Measurements from ENCODE around the gene OR6C65. TPM values are rescaled to one million over a fixed set of nuclear protein-coding genes. Genes with fewer than 3 reads are reported as not detected.
A peak's percentile ranks its signal among the peaks of the same experiment; 100 is the strongest.
"Not testable (repeated sequence)": the region's sequence is repeated elsewhere in the genome, so short reads cannot be mapped to it uniquely, and the experiment has no call there.

The OR6C65 gene
- total and polyA plus RNA-seq, 9 donors, result not detected

DNA sequence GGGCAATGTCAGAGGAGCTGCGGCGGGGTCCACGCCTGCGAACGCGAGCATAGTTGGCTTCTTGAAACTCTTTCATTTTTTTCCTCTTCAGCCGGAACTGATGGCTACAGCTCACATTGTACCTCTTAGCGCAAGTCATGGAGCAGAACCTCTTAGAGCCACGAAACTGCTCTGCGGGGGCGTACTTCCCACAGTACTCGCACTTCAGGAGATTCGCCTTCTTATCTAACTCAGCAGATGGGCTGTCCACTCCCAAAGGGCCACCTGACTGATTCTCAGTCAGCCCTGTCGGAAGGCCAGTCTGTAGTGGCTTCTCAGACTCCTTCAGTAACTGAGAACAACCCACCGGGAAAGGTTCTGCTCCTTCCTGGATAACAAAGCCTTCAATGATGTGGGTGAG is 11.8 kb downstream of the OR6C65 start:
- not testable (repeated sequence) for H3K36me3 ChIP-seq (ENCODE audit: control insufficient read depth, insufficient read depth, low read length); DNase-seq; H3K4me3 ChIP-seq (ENCODE audit: low read length); H3K4me1 ChIP-seq (ENCODE audit: control insufficient read depth, insufficient read depth, low read length); H3K27ac ChIP-seq (ENCODE audit: low read length); H3K9me3 ChIP-seq (replicated peaks; ENCODE audit: control insufficient read depth, low read depth, low read length); H3K27me3 ChIP-seq (ENCODE audit: control insufficient read depth, insufficient read depth, low read length)
- WGBS (ENCODE audit: insufficient coverage), result 94% methylated on average over 6 of the region's 15 CpGs

DNA sequence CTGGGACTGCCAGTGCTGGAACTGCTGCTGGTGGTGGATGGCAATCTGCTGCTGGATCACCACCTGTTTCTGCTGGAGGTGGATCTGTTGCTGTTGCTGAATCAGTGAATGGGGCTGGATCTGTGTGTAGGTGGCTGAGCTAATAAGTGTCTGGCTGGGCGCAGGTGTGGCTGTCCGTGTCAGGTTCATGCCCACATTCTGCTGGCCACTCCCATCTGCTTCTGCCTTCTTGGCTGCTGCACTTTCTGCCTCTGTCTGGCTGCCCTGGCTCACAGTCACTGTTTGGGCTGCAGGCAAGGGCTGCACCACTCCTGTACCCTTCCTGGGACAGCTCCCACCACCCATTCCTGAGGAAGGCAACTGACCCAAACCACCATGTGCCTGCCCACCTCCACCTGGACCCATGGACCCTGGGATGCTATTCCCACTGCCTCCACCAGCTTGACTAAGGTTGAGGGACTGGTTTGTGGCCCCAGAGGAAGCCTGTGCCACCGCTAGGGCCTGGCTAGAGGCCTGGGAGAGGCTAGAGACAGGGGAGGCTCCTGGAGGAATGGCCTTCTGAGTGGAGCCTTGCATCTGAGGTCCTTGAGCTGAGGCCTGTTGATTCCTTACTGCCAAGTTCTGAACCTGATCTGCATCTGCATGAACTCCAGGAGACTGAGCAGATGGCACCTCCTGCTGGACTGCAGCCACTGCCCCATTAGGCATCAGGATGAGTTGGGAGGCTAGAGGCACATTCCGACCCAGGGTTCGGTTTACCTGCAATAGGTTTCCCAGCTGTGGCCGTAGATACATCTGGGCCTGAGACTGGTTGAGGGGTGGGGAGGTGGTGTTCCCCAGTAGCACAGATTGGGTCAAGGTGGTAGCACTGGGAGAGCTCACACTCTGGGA is 13.4 kb downstream of the OR6C65 start:
- WGBS (ENCODE audit: insufficient coverage), result 83% methylated on average over 1 of the region's 6 CpGs
- not testable (repeated sequence) for H3K27me3 ChIP-seq (ENCODE audit: control insufficient read depth, insufficient read depth, low read length); H3K4me1 ChIP-seq (ENCODE audit: control insufficient read depth, insufficient read depth, low read length); H3K27ac ChIP-seq (ENCODE audit: low read length); H3K9me3 ChIP-seq (replicated peaks; ENCODE audit: control insufficient read depth, low read depth, low read length); DNase-seq; H3K4me3 ChIP-seq (ENCODE audit: low read length); H3K36me3 ChIP-seq (ENCODE audit: control insufficient read depth, insufficient read depth, low read length)

DNA sequence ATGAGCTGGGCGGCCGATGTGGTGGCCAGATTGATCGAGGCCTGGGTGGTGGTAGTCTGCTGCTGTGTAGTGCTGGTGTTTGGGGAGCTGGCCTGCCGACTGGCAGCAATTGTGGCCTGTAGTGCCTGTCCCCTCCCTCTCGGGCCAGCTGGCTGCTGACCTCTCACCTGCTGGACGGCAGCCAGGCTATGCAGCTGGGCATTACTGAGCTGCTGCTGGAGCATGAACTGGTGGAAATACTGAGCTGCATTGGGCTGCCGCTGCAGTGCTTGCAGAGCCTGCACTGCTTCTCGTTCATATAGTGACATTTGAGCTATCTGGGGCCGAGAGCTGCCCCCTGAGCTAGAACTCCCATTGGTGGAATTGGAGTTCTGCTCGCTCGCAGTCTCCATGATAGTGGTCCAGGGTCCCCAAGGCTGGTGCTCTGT is 14.1 kb downstream of the OR6C65 start:
- WGBS (ENCODE audit: insufficient coverage), result 33% methylated on average over 4 of the region's 11 CpGs
- not testable (repeated sequence) for H3K27me3 ChIP-seq (ENCODE audit: control insufficient read depth, insufficient read depth, low read length); H3K36me3 ChIP-seq (ENCODE audit: control insufficient read depth, insufficient read depth, low read length); H3K27ac ChIP-seq (ENCODE audit: low read length); H3K4me1 ChIP-seq (ENCODE audit: control insufficient read depth, insufficient read depth, low read length); H3K4me3 ChIP-seq (ENCODE audit: low read length); H3K9me3 ChIP-seq (replicated peaks; ENCODE audit: control insufficient read depth, low read depth, low read length)
- peak; percentile 6 for DNase-seq

DNA sequence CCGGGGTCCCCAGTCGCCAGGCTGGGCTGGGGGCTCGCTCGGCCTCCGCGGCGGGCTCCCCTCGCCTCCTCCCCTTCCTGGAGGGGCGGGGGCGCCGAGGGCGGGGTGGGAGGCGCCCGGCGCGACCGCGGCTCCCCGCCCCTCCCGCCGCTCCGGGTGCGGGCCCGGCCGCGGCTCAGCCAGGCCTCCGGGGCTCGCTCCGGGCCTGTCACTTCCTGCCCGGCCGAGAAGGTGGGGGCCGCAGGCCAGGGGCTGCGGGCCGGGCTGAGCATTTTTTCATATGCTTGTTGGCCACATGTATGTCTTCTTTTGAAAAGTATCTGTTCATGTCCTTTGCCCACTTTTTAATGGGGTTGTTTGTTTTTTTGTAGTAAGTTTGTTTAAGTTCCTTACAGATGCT is 14.6 kb downstream of the OR6C65 start:
- H3K4me1 ChIP-seq (ENCODE audit: control insufficient read depth, insufficient read depth, low read length); H3K4me3 ChIP-seq (ENCODE audit: low read length); H3K9me3 ChIP-seq (replicated peaks; ENCODE audit: control insufficient read depth, low read depth, low read length); H3K27ac ChIP-seq (ENCODE audit: low read length); H3K36me3 ChIP-seq (ENCODE audit: control insufficient read depth, insufficient read depth, low read length); H3K27me3 ChIP-seq (ENCODE audit: control insufficient read depth, insufficient read depth, low read length); DNase-seq: not testable (repeated sequence)
- WGBS (ENCODE audit: insufficient coverage), result no CpG with 5 or more reads among the region's 34 CpGs

DNA sequence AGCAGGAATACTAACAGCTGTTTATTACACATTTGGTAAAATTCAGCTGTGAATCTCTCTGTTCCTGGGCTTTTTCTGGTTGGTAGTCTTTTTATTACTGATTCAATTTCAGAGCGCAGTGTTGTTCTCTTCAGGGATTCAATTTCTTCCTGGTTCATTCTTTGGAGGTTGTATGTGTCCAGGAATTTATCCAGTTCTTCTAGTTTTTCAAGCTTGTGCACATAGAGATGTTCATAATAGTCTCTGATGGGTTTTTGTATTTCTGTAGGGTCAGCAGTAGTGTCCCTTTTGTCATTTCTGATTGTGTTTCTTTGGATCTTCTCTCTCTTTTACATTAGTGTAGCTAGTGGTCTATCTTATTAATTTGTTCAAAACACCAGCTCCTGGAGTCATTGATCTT is 16.6 kb downstream of the OR6C65 start:
- H3K27ac ChIP-seq (ENCODE audit: low read length), result no peak overlapping the region
- WGBS (ENCODE audit: insufficient coverage), result no CpG with 5 or more reads among the region's 1 CpG
- no peak overlapping the region for H3K4me3 ChIP-seq (ENCODE audit: low read length)
- H3K4me1 ChIP-seq (ENCODE audit: control insufficient read depth, insufficient read depth, low read length), result no peaks in the 10 kb centered on the region
- no peaks in the 10 kb centered on the region for H3K9me3 ChIP-seq (replicated peaks; ENCODE audit: control insufficient read depth, low read depth, low read length)
- no peaks in the 10 kb centered on the region for H3K36me3 ChIP-seq (ENCODE audit: control insufficient read depth, insufficient read depth, low read length)
- no peaks in the 10 kb centered on the region for H3K27me3 ChIP-seq (ENCODE audit: control insufficient read depth, insufficient read depth, low read length)
- no peak for DNase-seq

DNA sequence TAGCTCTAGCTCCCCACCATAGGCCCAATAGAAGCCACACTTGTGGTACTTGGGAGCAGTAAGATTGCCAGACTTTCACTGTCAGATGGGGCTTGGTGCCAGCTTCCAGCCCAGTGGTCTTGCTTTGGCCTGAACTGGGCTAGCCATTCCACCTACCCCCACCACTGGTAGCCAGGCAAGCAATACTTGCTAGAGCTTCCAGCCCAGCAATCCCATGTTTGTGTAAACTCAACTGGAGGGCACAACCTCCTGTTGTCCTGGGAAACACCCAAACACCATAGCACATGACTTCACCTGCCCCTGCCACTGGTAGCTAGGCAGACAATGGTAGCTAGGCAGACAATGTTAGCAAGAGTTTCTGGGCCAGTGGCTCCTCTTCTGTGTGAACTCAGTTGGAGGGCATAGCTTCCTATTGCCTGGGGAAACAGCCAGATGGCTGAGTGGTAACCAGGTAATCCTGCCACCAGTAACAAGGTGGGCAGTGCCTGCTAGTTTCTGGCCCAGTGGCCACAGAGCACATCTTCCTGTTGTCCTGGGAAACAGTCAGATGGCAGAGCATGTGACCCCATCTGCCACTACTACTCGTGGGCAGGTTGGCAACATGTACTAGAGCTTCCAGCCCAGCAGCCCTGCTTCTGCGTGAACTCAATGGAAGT is 20.1 kb downstream of the OR6C65 start:
- Histone ChIP-seq H3K4me1 (ENCODE audit: control insufficient read depth, insufficient read depth, low read length) (no peaks in the 10 kb centered on the region), H3K9me3 (replicated peaks; ENCODE audit: control insufficient read depth, low read depth, low read length) (no peaks in the 10 kb centered on the region), H3K36me3 (ENCODE audit: control insufficient read depth, insufficient read depth, low read length) (no peaks in the 10 kb centered on the region), H3K27me3 (ENCODE audit: control insufficient read depth, insufficient read depth, low read length) (no peaks in the 10 kb centered on the region), H3K27ac (ENCODE audit: low read length) (no peak overlapping the region), H3K4me3 (ENCODE audit: low read length) (no peak overlapping the region)
- 60% methylated on average over 1 of the region's 2 CpGs for WGBS (ENCODE audit: insufficient coverage)
- no peak for DNase-seq

DNA sequence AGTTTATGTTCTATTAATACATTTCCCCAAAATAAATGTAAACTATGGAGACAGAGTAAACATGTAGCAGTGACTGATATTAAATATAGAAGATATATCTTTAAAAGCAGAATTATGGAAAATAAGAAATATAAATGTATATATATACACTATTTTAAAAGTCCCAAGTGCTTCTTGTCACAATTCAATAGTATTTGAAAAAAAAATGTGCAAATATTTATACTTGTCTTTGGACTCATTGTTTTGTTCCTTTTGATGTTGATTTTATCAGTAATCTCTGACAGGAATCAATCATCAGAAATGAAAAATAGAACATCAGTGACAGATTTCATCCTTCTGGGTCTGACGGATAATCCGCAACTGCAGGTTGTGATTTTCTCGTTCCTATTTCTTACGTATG is 25.6 kb downstream of the OR6C65 start, which contains the start of gene OR6C76:
Gene OR6C76 (plus strand): TSS at position 301 of the 400 bp plus-strand sequence. CDS start 0 bp downstream, at position 301.
- Histone ChIP-seq H3K27me3 (ENCODE audit: control insufficient read depth, insufficient read depth, low read length) (no peaks in the 10 kb centered on the region), H3K4me1 (ENCODE audit: control insufficient read depth, insufficient read depth, low read length) (no peaks in the 10 kb centered on the region), H3K4me3 (ENCODE audit: low read length) (no peak within 1 kb of the TSS), H3K36me3 (ENCODE audit: control insufficient read depth, insufficient read depth, low read length) (no peaks in the 10 kb centered on the region), H3K9me3 (replicated peaks; ENCODE audit: control insufficient read depth, low read depth, low read length) (no peaks in the 10 kb centered on the region), H3K27ac (ENCODE audit: low read length) (no peak within 1 kb of the TSS)
- WGBS (ENCODE audit: insufficient coverage), result 88% methylated on average over 4 of the region's 4 CpGs
- DNase-seq, result no peak

DNA sequence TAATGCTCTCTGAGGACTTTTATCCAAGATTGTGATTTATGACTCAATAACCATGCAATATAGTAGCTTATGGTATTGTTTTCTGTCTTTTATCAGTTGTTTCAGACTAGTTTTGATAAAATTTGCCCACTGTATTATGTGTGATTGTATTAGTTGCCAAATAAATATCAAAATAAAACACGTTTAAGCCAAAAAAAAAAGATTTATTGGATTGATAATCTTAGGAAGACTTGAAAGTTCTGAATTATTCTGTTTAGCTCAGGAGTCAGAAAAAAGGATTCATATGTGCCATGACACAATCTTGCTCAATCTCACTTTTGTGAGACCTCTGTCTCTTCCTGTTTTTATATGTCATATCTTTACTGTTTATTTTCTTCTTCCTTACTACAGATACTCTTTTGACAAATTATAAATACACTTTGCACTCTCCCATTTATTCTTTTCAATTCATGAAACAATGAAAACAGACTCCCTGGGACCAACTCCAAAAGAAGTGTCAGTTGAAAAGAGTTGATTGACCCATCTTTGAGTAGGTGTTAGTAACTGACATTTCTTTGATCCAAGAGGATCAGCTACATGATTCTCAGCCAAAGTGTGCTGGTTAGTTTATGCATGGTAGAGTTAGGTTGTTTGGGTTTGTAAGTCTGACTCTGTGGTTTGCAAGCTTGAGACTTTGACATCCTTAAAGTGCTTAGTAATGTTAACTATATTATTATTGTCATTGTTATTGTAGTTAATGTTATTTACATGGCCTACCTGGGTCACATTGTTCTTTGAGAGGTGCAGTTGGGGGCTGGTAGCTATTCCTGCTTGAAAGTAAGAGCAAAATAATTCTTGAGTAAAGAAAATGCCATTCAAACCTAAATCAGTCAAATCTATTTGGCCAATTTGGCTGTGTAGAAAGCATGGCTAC is 28.3 kb downstream of the OR6C65 start:
- H3K4me1 ChIP-seq (ENCODE audit: control insufficient read depth, insufficient read depth, low read length), result no peaks in the 10 kb centered on the region
- H3K9me3 ChIP-seq (replicated peaks; ENCODE audit: control insufficient read depth, low read depth, low read length), result no peaks in the 10 kb centered on the region
- no peaks in the 10 kb centered on the region for H3K27me3 ChIP-seq (ENCODE audit: control insufficient read depth, insufficient read depth, low read length)
- no peaks in the 10 kb centered on the region for H3K36me3 ChIP-seq (ENCODE audit: control insufficient read depth, insufficient read depth, low read length)
- no peak for DNase-seq
- no peak overlapping the region for H3K4me3 ChIP-seq (ENCODE audit: low read length)
- WGBS (ENCODE audit: insufficient coverage), result no CpG with 5 or more reads among the region's 1 CpG
- H3K27ac ChIP-seq (ENCODE audit: low read length), result no peak overlapping the region

DNA sequence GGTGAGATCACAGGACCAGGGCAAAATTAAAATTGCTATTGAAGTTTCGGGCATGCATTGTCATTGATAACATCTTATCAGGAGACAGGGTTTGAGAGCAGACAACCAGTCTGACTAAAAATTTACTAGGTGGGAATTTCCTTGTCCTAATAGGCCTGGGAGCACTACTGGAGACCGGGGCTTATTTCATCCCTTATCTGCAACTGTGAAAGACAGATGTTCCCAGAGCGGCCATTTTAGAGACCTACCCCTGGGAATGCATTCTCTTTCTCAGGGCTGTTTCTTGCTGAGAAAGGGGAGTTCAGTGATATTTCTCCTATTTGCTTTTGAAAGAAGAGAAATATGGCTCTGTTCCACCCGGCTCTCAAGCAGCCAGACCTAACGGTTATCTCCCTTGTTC is 40.9 kb downstream of the OR6C65 start:
- not testable (repeated sequence) for H3K27ac ChIP-seq (ENCODE audit: low read length); H3K9me3 ChIP-seq (replicated peaks; ENCODE audit: control insufficient read depth, low read depth, low read length); H3K4me3 ChIP-seq (ENCODE audit: low read length); DNase-seq; H3K27me3 ChIP-seq (ENCODE audit: control insufficient read depth, insufficient read depth, low read length); H3K36me3 ChIP-seq (ENCODE audit: control insufficient read depth, insufficient read depth, low read length); H3K4me1 ChIP-seq (ENCODE audit: control insufficient read depth, insufficient read depth, low read length)
- WGBS (ENCODE audit: insufficient coverage), result 100% methylated on average over 1 of the region's 5 CpGs

DNA sequence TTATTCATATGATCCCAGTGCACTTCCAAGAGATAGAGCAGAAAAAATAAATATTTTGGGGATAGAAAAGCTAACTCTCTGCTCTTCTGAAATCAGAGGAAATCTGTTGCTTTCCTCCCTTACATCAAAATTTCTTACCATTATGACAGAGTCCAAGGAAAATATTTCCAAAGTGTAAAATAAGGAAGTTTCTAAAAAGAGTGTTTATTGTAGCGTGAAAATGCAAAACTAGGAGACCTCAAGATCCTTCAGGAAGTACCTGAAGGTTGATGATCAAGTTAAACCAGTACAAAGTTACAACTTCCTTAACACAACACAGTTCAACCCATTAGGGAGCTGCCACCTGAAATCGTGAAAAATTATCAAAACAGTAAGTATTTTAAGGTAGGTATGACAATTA is 43.4 kb downstream of the OR6C65 start, which contains the start of gene OR6C2:
Gene OR6C2 (plus strand): TSS at position 301 of the 400 bp plus-strand sequence. CDS start 8,138 bp downstream, outside the sequence.
- no CpG with 5 or more reads among the region's 2 CpGs for WGBS (ENCODE audit: insufficient coverage)
- no peak for DNase-seq
- Histone ChIP-seq H3K36me3 (ENCODE audit: control insufficient read depth, insufficient read depth, low read length) (no peaks in the 10 kb centered on the region), H3K4me3 (ENCODE audit: low read length) (no peak within 1 kb of the TSS), H3K27ac (ENCODE audit: low read length) (no peak within 1 kb of the TSS), H3K4me1 (ENCODE audit: control insufficient read depth, insufficient read depth, low read length) (no peaks in the 10 kb centered on the region), H3K27me3 (ENCODE audit: control insufficient read depth, insufficient read depth, low read length) (no peaks in the 10 kb centered on the region), H3K9me3 (replicated peaks; ENCODE audit: control insufficient read depth, low read depth, low read length) (no peaks in the 10 kb centered on the region)
